GM18951 (cell line): Measurements from ENCODE around the gene UNC13A.

Experiments used
- POLR2A ChIP-seq: IDR thresholded peaks from 4 replicates; pipeline ENCODE4 v1.6.1; 2011; ENCODE audit warnings: mild to moderate bottlenecking; ENCODE audit not compliant: insufficient read length, insufficient read depth; ENCODE audit errors: extremely low read depth
- in situ Hi-C: fragments of 300-500 bp; cut with MboI; formaldehyde crosslinking; loops from one replicate; pipeline ENCODE4 v1.12.0; 2022; ENCODE audit warnings: low sequenced_read_pairs, mixed read lengths, inconsistent platforms; ENCODE audit not compliant: unreplicated experiment

Gene UNC13A

DNA sequence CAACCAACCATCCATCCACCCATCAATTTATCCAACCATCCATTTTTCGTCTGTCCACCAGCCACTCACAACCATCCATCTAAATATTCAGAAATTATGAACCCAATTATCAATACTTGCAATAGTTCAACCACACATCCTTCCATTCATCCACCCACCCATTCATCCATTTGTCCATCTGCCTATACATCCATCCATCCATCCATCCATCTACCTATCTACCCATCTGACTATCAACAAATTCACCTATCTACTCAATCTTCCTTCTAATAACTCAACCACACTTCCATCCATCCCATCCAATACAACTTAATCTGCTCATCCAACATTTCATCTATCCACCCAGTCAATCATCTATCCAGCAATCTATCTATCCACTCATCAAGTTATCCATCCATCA, 46.3 kb downstream of the UNC13A start:
- in situ Hi-C loops, result no loop called here
- TF ChIP-seq POLR2A, result no peak

DNA sequence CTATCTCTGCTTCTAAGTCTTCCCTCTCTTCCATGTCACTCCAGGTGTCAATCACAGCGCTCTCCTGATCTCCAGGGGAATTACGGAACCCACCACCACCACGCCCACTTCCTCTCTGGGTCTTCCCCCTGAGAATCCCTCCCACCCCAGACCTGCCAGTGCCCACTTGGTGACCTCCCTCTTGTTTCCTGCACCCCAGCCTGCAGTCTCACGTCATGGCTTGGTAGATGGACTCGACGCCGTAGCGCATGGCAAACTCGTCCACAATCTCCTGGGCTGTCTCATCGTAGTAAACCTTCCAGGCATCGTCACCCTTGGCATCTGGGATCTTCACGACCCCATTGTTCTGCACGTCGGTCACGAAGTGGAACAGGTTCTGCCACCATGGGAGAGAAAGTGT, 47.0 kb downstream of the UNC13A start:
- TF ChIP-seq POLR2A, result no peak
- in situ Hi-C loops, result no loop called here

DNA sequence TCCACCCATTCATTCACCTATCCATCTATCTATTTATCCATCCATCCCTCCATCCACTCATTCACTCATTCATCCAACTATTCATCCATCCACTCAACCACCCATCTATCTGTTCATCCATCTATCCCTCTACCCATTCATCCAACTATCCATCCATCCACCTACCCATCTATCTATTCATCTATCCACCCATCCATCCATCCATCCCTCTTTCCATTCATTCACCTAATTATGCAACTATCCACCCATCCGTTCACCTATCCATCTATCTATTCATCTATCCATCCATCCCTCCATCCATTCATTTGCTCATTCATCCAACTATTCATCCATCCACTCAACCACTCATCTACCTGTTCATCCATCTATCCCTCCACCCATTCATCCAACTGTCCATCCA, 54.5 kb downstream of the UNC13A start:
- in situ Hi-C loops, result no loop called here
- no peak for TF ChIP-seq POLR2A

DNA sequence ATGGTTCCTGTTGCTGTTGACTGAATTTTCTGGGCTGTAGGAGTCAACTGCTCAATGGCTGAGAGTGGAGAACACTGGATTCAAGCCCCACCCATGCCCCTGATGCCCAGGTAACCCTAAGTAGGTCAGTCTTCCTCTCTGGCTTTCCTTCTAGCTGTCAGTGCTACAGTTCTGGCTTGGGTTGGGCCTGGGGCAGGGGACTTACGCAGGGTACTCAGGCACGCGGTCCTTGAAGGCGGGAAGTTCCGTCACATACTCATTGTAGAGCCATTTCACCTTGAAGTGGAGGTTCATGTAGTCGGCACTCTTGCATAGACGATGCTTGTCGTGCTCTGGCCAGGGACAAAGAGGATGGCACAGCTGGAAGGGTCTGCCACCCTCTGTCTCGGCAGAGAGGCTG, 55.6 kb downstream of the UNC13A start:
- TF ChIP-seq POLR2A, result no peak
- in situ Hi-C loops, result no loop called here

DNA sequence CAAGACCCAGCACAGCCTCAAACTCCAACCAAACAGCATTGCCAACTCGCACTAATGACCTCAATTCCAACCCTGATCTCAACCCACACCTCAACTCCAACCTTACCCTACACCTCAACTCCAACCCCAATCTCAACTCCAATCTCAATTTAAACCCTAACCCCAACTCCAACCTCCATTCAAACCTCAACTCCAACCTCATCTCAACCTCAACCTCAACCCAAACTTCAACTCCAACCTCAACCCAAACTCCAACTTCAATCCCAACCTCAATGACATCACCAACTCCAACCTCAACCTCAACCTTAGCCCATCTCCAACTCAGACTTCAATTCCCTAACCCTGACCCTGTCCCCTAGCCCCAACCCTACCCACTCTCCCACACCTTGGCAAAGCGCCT, 58.4 kb downstream of the UNC13A start:
- in situ Hi-C loops, result no loop called here
- no peak for TF ChIP-seq POLR2A

DNA sequence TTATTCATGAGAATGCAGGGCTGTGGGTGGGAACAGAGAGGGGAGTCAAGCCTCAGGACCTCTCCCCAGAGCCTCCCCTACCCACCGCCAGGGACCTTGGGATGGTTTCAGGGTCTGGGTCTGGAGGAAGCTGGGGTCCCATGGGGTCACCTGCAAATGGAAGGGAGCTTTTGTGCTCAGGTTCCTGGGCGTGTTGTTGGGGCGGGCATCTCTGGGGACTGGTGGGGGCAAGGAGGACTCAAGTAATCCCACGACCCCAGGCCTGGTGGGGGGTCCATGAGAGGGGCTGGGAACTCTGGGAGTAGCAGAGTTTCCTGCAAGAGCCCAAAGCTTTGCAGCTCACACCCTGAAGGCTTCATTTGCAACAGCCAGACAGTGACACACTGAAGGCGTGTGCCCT, 60.2 kb downstream of the UNC13A start:
- in situ Hi-C loops, result no loop called here
- no peak for TF ChIP-seq POLR2A

DNA sequence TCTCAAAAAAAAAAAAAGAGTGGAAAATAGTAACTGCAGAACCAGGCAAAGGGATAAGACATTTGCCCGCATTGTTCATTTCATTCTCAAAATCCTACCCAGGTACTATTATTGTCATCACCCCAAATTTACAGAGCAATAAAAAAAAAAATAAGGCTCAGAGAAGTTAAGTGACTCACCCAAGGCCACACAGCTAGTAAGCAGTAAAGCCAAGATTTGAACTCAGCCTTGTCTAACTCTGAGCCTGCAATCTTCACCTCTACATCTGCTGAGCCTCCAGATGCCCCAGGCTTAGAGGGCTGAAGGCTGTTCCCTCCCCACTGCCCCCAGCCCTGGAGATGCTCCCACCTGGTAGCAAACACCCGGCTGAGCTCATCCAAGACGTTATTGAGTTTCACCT, 61.0 kb downstream of the UNC13A start:
- in situ Hi-C loops, result no loop called here
- no peak for TF ChIP-seq POLR2A

DNA sequence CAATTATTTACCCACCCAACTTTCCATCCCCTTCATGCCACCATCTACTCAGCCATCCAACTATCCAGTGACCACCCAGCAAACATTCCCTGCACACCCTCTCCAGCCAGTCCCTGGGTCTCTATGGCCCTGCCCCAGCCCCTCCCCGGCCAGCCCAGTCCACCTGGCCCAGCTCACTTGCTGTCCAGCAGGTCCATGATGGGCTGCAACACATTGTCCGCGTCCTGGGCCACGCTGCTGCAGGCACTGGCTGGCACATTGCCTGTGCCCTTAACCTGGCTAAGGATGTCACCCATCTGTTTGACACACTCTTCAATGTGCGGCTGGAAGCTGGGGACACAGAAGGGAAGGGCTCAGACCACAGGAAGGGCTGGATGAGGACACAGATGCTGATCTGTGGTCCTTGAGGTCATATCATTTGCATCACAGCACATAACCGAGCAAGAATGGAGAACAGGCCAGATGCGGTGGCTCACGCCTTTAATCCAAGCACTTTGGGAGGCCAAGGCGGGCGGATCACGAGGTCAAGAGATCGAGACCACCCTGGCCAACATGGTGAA, 61.6 kb downstream of the UNC13A start:
- in situ Hi-C loops, result no loop called here
- no peak for TF ChIP-seq POLR2A

DNA sequence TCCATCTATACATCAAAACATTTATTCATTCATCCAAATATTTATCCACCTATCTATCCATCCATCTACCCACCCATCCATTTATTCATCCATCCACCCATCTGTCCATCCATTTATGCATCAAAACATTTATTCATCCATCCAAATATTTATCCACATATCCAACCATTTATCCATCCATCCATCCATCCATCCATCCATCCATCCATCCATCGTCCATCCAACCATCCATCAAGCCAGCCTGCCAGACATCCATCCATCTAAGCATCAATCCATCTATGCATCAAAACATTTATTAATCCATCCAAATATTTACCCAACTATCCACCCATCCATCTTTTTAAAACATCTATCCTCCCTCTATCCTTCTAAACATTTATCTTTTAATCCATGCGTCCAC, 62.2 kb downstream of the UNC13A start:
- no peak for TF ChIP-seq POLR2A
- in situ Hi-C loops, result no loop called here

DNA sequence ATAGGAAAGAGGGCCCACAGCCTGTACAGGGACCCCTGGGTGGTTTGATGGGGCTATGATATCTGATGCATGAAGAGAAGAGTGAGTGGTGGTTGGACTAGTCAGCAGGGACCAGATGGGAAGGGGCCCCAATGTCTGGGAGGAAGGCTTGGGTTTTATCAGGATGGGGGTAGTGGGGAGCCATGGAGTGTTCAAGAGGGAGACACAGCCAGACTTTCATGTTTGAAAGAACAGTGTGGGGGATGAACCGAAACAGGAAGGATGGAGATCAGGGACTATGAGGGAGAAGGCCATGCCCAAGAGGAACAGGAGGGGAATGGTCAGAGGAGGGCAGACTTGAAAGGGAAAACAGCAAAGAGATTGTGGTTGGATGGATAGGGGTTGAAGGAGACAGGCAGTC, 63.1 kb downstream of the UNC13A start:
- in situ Hi-C loops, result no loop called here
- TF ChIP-seq POLR2A, result no peak

DNA sequence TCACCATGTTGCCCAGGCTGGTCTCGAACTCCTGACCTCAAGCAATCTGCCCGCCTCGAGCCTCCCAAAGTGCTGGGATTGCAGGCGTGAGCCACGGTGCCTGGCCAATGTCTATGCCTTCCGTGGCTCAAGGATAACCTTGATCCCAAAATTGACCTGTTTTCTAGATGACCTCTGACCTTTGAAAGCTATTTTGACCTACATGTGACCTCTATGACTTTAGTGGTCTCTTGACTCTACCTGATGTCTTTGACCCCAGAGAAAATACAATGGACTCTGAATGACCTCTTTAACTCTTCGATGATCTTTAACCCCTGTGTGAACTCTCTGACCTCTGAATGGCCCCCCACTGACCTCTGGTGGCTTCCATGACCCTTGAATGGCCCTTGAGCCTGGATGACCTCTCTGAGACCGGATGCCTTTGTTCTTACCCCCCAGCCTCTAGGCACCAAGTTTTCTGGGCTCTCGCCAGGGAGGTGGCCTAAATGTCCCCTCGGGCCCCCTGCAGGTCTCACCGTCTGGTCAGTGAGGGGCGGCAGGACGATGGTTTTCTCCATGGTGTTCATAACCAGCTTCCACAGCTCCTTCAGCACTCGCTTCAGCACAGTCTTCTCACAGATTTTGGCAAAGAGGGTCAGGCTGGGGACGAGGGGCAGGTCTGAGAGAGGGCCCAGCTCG, 63.7 kb downstream of the UNC13A start:
- TF ChIP-seq POLR2A, result no peak
- in situ Hi-C loops, result no loop called here

DNA sequence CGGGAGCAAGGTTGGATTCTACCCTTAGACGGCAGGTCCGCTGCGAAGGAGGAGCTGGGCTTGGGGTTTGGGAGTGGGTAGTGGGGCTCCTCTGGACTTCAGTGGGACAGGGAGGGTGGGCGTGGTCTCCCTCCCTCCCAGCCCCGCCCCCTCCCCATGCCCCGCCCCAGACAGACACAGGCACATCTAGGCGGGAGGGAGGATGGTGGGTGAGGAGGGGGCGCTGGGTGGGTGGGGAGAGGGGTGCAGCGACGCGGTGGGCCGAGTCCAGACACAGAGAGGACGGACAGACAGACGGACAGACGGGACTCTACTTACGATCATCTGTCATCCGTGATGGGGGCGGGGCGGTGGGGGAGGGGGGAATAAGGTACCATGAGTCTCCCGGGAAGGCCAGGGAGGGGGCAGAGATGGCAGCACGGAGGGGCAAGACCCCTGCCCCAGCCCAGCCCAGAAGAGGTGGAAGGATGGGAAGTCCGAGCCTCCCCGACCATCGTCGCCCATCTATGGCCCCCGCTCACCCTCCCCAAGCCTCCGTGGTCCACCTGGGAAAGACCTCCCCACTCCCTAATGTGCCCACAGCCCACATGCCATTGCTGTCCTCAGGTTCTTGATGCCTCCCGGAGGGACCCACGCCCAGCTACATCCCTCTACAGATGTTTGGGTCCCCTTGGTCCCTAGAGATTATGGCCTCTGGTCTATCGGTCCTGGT, 64.8 kb downstream of the UNC13A start:
- TF ChIP-seq POLR2A, result no peak
- in situ Hi-C loops, result no loop called here

DNA sequence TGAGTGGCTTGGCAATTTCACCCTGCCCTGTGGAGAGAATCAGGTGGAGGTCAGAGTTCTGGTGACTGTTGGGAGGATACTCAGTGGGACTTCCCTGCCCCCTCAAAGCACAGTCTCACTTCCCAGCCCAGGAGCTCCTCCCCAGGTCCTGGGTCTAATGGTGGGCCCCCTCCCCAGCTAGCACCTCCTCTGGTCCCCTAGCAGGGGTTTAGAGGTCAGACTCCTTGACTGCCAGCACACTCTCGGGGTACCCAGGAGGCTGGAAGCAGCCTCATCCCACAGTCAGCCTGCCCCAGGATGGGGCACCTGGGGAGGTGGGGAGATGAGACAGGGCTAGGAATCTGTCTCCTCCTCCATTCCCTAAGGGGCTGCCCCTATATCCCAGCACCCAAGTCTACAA, 67.5 kb downstream of the UNC13A start:
- TF ChIP-seq POLR2A, result no peak

DNA sequence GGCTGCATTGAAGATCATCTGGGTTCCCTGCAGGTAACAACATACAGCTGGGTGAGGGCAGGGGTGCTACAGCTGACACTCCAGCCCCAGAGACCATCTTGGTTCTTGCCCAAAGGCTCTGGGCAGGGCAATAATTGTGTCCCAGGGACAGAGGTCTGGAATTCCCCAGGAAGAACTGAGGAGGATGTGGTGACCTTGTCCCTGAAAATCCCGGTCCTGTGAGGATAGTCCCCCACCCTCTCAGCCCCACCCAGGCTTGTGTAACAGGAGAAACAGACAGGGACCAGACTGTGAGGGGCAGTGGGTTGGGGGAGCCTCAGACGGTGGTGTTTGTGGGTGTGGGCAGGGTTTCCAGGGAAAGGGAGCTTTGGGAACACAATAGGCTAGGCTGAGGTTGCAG, 69.2 kb downstream of the UNC13A start:
- in situ Hi-C loops, result no loop called here
- no peak for TF ChIP-seq POLR2A

More for the DNA sequence above, 67.5 kb downstream of the UNC13A start:
- in situ Hi-C loops, result no loop called here
